Transverse colon (tissue), 3 donors: ENCODE measurements around the gene UTP25.

Source experiments
- POLR2A ChIP-seq: fragments of 450-650 bp; IDR thresholded peaks from one replicate; pipeline ENCODE4 v1.6.1; 2016; ENCODE audit warnings: antibody characterized with exemption, mild to moderate bottlenecking, moderate library complexity
- TF ChIP-seq, protein P1 (sequence below), 5 experiments: fragments of 200-600 bp in 3 of 5; fragments of 450-650 bp in 2 of 5; sonication (generic) in 3 of 5; IDR thresholded peaks; 1 replicate in 2 of 5; 2 replicates in 3 of 5; pipeline ENCODE4 v1.5.1; 2016 to 2017; ENCODE audit warnings: antibody characterized with exemption in 5 of 5, inconsistent platforms in 3 of 5, mild to moderate bottlenecking in 2 of 5, moderate library complexity in 1 of 5

DNA sequence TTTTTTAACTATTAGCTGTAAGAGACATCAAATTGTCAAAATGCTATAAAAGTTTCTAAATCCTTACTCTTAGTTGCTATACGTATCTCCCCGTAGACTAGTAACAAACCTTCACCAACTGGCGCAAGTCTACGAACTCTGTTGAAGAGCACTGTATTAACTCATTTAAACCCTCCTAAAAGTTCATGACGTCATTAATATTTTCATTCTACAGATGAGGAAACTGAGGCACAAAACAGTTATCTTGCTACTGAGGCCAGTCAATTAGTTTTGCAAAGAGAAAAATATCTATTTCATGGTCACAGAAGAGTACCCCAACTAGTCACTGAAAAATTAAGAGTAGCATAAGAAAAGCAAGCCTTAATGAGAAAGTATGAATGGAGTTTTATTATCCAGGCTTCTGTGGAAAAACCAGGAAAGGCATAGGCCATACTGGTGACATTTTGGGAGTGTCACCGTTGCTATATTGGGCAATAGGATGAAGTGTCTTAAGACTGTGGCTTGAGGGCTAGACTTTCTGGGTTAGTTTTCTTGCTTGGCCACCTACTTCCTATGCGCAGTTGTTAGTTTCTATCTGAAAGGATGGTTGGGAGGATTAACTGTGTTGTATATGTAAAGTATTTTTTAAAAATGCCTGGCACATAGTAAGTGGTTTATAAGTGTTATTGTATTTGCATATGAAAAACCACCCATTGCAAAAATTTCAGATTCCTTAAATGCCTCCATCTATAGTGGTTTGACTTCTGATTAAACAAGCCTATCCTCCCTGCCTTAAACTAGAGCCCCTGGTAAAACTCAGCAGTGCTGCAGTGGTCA lies 57.8 kb downstream of the UTP25 start:
- TF ChIP-seq, protein P1, sequence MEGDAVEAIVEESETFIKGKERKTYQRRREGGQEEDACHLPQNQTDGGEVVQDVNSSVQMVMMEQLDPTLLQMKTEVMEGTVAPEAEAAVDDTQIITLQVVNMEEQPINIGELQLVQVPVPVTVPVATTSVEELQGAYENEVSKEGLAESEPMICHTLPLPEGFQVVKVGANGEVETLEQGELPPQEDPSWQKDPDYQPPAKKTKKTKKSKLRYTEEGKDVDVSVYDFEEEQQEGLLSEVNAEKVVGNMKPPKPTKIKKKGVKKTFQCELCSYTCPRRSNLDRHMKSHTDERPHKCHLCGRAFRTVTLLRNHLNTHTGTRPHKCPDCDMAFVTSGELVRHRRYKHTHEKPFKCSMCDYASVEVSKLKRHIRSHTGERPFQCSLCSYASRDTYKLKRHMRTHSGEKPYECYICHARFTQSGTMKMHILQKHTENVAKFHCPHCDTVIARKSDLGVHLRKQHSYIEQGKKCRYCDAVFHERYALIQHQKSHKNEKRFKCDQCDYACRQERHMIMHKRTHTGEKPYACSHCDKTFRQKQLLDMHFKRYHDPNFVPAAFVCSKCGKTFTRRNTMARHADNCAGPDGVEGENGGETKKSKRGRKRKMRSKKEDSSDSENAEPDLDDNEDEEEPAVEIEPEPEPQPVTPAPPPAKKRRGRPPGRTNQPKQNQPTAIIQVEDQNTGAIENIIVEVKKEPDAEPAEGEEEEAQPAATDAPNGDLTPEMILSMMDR (IDR thresholded peaks at IDR 0.05): no peak
- no peak for TF ChIP-seq POLR2A
